Left renal pelvis (tissue), 4 donors: ENCODE data around the gene SLC25A4. TPM values are rescaled to one million over a fixed set of nuclear protein-coding genes. Genes with fewer than 3 reads are reported as not detected.

Experiments used
- DNase-seq, 4 donors: peaks; one replicate each; pipeline ENCODE4 v3.0.0-alpha.2; 2013; ENCODE audit warnings: low read depth in 4 of 4, low spot score in 3 of 4
- polyA plus RNA-seq, 4 donors: library from polyadenylated mRNA; unstranded; fragments of 120-200 nt; gene quantifications; one replicate each; pipeline ENCODE4 v1.2.1, GENCODE V29; 2013; ENCODE audit not compliant: insufficient read length in 4 of 4

The SLC25A4 gene
- polyA plus RNA-seq, 4 donors: 16.7 to 47.3 (median 43.7) TPM

- no peak for DNase-seq
Observed at GRCh38 chr4:185119927-185120630, 23.0 kb upstream of the SLC25A4 start.

GRCh38 chr4:185120631-185120946, 22.5 kb upstream of the SLC25A4 start:
- DNase-seq: no peak

GRCh38 chr4:185122681-185123345, 20.3 kb upstream of the SLC25A4 start:
- no peak for DNase-seq

GRCh38 chr4:185124006-185124405, 19.1 kb upstream of the SLC25A4 start:
- DNase-seq: no peak

GRCh38 chr4:185127021-185127925, 15.8 kb upstream of the SLC25A4 start:
- DNase-seq: no peak

GRCh38 chr4:185128272-185129119, 14.6 kb upstream of the SLC25A4 start:
- no peak for DNase-seq

- no peak for DNase-seq
Observed at GRCh38 chr4:185134307-185134869, 8.7 kb upstream of the SLC25A4 start.

DNA sequence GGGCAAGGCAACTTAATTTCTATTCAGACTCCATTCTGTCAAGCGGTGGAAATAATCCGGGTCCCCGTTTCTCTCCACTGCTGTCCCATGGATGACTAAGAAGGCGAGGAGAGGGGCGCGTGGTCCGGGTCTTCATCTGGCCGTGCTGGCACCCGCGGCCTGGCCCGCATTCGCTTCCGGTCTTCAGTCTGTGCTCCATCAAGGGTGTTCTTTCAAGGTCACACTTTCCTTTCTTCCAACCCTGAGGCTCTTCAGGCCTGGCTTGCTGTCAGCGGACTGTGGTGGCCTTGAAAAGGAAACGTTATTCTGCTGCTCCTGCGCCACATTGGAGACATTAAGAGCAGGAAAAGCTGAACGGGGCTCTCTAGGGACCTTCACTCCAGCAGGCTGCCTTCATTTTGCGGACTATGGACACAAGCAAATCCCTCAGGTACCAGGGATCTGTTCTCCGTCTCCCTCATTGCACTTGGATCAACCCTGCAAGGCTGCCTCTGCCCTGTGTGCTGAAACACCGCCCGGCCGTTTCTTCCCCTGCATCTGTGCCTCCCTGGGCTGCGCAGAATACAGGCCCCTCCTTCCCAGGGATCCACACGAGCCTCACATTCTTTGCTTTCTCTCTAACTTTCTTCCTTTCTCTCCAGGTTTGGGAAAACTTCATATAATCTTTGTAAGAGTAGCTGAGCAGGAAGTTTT, 5.7 kb upstream of the SLC25A4 start:
- no peak for DNase-seq

GRCh38 chr4:185138161-185138560, 4.9 kb upstream of the SLC25A4 start:
- no peak for DNase-seq

- no peak for DNase-seq
Observed at GRCh38 chr4:185139736-185140135, 3.3 kb upstream of the SLC25A4 start.

DNA sequence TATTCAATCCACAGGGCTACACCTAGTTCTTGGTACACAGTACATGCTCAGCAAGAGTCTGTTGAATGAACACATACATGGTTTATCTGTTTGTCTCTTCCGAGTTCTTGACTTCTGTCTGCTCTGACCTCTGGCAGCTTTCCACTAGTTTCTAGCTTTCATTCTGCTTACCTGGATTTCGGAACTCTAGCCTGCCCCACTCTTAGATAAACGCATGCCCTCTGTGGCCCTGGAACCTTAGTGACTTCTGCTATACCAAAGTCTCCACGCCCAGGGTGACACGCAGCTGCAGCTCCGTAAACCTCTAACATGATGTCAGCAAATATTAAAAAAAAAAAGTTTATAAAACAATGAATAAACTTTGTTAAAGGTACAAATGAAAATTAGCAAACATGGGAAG, 1.3 kb upstream of the SLC25A4 start:
- no peak for DNase-seq

- no peak for DNase-seq
Observed at GRCh38 chr4:185142564-185142911, 528 bp upstream of the SLC25A4 start.

DNA sequence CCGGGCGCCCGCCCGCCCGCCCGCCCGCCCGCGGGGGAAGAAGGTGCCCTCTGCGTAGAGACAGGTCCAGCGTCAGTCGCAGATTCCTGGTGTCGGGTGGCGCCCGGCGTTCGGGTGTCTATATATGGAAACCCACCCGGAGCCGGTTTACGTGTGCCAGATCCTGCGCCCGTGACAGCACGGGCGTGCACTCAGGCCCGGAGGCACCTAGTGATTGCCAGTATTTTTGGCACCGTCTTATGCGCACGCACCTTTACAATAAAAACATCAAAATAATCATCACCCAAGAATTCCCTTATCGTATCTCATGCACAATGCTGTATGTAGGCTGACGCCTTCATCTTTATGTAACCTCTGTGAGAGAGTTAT, 519 bp downstream of the SLC25A4 start:
- no peak for DNase-seq

DNA sequence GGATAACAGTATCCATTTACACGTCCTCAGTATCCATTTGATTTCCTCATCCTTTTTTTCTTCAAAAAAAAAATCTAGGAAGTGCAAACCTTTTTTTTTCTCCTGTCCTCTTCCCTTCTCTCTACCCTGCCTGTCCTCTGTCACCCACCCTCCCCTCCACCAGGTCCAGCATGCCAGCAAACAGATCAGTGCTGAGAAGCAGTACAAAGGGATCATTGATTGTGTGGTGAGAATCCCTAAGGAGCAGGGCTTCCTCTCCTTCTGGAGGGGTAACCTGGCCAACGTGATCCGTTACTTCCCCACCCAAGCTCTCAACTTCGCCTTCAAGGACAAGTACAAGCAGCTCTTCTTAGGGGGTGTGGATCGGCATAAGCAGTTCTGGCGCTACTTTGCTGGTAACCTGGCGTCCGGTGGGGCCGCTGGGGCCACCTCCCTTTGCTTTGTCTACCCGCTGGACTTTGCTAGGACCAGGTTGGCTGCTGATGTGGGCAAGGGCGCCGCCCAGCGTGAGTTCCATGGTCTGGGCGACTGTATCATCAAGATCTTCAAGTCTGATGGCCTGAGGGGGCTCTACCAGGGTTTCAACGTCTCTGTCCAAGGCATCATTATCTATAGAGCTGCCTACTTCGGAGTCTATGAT, 1.7 kb downstream of the SLC25A4 start:
- DNase-seq: no peak

GRCh38 chr4:185145572-185145971, 2.5 kb downstream of the SLC25A4 start:
- DNase-seq: no peak

DNA sequence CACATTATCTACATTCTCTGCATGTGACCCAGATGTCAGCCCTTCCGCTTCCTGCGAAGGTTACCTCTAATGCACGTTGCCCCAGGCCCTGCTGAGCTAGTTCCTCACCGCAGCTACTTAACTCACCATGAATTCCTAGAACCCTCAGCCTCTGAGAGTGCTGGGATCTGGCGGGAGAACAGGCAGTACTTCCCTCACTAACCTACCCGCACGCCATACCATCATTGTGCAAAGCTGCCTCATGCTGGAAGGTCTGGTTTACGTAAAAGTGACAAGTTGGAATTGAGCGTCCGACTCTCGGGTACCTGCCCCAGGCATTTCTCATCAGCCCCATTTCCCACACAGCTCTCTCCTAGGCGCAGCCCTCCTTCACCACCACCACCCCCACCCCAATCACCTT, 6.3 kb downstream of the SLC25A4 start:
- no peak for DNase-seq

GRCh38 chr4:185151296-185151695, 8.2 kb downstream of the SLC25A4 start:
- DNase-seq: no peak

GRCh38 chr4:185165605-185166063, 22.6 kb downstream of the SLC25A4 start:
- DNase-seq: no peak

DNA sequence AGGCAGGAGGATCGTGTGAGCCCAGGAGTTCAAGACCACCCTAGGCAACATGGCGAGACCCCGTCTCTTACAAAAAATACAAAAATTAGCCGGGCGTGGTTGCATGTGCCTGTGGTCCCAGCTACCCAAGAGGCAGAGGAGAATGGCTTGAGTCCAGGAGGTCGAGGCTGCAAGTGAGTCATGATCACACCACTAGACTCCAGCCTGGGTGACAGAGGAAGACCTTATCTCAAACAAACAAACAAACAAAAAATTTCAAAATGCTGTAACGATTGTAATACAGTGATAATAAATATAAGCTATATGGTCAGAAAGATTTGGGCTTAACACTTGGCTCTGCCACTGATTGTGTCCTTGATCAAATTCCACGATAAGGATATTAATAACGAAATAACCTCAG, 24.2 kb downstream of the SLC25A4 start:
- no peak for DNase-seq
